HG03108 (cell line): ENCODE measurements around the gene OR5AU1.

Source experiments
- ATAC-seq: cut with Tn5 transposase; IDR thresholded peaks from one replicate; pipeline ENCODE4 v1.9.1; 2021; ENCODE audit warnings: moderate library complexity; ENCODE audit not compliant: unreplicated experiment

OR5AU1 gene

DNA sequence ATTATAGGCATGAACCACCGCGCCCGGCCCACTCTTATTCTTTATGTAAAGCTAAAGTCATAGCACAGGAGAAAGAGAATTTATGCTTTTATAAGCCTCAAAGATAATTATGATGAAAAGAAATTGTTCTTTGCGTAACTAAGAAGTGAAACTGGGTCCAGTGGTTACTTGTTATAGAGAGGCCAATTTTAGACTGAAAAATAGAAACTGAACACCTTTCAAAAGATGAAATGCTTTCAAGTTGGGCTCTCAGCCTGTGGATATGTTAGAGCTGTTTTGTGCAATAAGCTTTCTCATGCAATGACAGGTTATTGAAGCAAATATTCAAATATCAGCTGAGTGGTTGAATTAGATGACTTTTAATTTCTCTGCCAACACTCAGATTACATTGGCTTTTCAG lies 47.1 kb downstream of the OR5AU1 start:
- no peak for ATAC-seq

DNA sequence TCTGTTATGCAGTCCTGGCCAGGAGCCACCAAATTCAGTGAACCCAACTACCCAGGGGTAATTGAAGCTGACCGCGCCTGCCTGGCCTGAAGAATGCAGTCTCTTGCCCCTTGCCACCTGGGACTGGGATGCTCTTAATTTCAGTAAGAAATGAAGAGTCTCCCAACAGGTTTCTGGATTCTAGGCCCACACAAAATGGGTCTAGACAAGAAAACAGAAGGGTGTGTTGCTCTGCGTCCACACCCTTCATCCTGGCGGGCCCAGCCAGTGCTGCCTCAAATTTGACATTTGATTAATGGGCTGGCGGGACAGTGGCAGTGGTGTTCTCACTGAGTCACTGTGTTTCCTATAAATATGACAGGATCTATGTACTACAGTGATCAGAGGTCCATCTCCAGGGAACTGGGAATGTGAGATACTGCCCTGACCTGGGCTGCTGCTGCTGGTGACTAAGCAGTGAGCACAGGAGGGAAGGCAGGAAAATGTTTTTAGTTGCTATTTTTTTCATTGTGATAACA lies 48.5 kb downstream of the OR5AU1 start:
- ATAC-seq = no peak

DNA sequence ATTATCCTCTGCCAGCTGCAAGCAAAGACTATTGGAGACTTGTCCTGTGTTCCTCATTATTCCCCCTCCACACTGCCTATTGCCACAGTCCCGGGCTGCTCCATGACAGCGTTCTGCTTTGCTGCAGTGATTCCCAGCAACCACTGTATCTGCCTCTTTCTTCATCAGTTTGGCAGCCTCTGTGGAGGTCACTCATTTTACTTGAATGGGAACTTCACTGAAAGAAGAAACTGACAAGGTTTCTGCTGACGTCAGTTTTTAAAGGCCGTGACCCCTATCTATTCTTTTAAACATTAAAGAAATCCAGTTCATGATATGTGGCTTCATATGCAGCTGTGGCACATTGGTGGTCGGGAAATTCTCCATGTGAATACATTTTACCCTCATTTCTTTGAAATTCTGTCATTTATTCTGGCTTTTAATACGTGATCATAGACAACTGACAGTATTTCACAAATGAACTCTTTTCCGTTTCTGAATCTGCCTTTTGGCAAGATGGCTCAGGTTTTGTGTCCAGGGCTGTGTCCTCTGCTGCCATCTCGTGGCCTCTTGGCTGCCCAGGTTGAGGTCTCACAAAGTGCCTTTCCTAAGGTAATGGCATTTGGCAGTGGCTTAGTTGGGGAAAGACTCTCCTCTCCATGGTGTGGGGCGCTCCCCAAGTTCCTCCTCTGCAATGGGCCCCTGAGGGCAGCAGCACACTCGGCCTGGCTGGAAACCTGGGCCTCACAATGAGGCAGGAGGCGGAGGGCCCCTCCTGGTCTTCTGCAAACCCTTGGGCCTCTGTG lies 49.2 kb downstream of the OR5AU1 start:
- ATAC-seq = no peak

DNA sequence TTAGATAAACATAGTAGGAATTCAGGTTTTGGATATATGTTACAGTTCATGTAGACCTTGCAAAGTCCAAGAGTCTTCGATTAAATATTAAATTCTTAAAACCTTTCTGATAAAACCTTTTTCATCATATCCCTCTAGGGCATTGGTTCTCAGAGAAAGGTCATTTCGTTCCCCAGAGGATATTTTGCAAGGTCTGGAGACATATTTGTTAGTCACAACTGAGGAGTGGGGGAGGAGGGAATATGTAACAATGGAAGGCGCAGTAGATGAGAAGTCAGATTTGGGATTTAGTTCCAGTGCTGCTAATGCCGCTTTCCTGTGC lies 49.7 kb downstream of the OR5AU1 start:
- ATAC-seq = no peak

- no peak for ATAC-seq
These were observed 50.8 kb downstream of the OR5AU1 start for GRCh38 chr14:21105095-21105494.
